Measurements from ENCODE around the gene DCST1. TPM values are rescaled to one million over a fixed set of nuclear protein-coding genes. Genes with fewer than 3 reads are reported as not detected.

The DCST1 gene
- total RNA-seq, 1 experiment from 2014 or later, result 0.15 TPM

DNA sequence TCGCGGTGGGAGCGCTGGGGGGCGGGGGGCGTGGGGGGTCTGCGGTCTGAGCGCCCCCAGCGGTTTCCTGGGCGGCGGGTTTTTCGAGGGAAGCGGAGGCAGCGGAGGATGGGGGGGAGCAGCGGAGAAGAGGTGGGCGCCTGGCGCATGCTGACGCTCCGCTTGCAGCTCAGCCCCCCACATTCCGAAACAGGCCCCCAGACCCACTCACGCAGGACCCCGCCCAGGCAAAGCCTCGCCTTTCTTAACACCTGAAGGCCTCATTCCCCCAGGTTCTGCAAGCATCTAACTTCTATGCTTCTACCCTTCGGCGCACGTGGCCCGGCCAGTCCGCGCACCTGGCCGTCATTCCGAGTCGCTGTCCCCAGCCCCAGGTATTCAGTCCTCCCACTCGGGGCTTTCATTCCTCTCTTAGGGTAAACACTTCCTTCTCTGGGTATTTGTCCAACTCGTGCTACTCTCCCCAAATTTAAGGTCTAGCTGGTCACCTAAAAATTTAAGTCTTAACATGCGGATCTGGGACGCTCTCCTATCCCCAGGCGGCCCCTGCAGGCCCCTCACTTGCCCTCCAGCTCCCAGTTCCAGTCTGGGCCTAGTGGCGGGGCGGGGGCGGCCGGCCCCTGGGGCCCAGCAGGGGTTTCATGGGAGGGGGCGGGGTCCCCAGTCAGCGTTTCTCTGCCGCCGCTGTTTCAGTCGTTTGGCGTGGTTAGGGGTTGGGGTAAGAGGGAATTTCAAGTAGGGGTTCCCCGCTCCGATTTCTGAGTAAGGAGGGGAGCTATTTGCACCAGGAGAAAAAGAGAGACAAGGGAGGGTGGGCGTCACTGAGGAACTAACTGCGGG lies 33.8 kb upstream of the DCST1 start (continued):
- TF ChIP-seq, protein P1, sequence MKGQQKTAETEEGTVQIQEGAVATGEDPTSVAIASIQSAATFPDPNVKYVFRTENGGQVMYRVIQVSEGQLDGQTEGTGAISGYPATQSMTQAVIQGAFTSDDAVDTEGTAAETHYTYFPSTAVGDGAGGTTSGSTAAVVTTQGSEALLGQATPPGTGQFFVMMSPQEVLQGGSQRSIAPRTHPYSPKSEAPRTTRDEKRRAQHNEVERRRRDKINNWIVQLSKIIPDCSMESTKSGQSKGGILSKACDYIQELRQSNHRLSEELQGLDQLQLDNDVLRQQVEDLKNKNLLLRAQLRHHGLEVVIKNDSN (CRISPR knock-in tag; IDR thresholded peaks at IDR 0.05), result peak; percentile 66; the same call in 1 of the 2 replicates
- no peak for TF ChIP-seq HMGA2 (CRISPR knock-in tag; IDR thresholded peaks at IDR 0.05)
- TF ChIP-seq, protein P2, sequence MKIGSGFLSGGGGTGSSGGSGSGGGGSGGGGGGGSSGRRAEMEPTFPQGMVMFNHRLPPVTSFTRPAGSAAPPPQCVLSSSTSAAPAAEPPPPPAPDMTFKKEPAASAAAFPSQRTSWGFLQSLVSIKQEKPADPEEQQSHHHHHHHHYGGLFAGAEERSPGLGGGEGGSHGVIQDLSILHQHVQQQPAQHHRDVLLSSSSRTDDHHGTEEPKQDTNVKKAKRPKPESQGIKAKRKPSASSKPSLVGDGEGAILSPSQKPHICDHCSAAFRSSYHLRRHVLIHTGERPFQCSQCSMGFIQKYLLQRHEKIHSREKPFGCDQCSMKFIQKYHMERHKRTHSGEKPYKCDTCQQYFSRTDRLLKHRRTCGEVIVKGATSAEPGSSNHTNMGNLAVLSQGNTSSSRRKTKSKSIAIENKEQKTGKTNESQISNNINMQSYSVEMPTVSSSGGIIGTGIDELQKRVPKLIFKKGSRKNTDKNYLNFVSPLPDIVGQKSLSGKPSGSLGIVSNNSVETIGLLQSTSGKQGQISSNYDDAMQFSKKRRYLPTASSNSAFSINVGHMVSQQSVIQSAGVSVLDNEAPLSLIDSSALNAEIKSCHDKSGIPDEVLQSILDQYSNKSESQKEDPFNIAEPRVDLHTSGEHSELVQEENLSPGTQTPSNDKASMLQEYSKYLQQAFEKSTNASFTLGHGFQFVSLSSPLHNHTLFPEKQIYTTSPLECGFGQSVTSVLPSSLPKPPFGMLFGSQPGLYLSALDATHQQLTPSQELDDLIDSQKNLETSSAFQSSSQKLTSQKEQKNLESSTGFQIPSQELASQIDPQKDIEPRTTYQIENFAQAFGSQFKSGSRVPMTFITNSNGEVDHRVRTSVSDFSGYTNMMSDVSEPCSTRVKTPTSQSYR (CRISPR knock-in tag; IDR thresholded peaks at IDR 0.05), result no peak; the same call in 1 of the 2 replicates
- no peak for TF ChIP-seq ZNF423 (CRISPR knock-in tag; IDR thresholded peaks at IDR 0.05)
- TF ChIP-seq, protein P3, sequence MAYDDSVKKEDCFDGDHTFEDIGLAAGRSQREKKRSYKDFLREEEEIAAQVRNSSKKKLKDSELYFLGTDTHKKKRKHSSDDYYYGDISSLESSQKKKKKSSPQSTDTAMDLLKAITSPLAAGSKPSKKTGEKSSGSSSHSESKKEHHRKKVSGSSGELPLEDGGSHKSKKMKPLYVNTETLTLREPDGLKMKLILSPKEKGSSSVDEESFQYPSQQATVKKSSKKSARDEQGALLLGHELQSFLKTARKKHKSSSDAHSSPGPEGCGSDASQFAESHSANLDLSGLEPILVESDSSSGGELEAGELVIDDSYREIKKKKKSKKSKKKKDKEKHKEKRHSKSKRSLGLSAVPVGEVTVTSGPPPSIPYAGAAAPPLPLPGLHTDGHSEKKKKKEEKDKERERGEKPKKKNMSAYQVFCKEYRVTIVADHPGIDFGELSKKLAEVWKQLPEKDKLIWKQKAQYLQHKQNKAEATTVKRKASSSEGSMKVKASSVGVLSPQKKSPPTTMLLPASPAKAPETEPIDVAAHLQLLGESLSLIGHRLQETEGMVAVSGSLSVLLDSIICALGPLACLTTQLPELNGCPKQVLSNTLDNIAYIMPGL (CRISPR knock-in tag; IDR thresholded peaks at IDR 0.05), result no peak
- peak; percentile 85; the same call in 1 of the 2 replicates for TF ChIP-seq SMAD3 (CRISPR knock-in tag; IDR thresholded peaks at IDR 0.05; ENCODE audit: borderline replicate concordance)

DNA sequence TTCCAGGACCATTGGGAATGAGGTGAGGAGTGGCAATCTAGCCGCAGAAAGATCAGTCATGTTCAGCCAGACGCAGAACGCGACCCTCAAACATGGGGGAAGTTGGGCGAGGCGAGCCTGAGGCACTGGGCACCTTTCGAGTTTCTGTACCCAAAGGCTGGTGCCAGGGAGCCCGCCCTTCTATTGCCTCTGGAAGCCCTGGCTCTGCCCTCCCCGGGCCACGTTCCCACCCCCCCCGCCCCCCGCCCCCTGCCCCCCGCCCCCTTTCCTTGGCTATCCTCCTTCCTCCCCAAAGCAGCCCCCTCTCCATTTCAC lies 33.3 kb upstream of the DCST1 start:
- Mint-ChIP-seq H3K27me3 (ENCODE audit: low read depth) (no peaks in the 10 kb centered on the region; the same call in 1 of the 2 replicates), H3K4me3 (peak overlapping the region; percentile 88), H3K27ac (peak overlapping the region; percentile 99), H3K36me3 (no peaks in the 10 kb centered on the region), H3K9me3 (no peaks in the 10 kb centered on the region), H3K4me1 (peaks cover 28% of the 10 kb centered on the region)
- POLR2A ChIA-PET, result interaction anchor here (1.0 to 13.0 kb wide), 9 partner anchors 8 to 64 kb away, joined by 4 to 176 read pairs (median 8); partner anchors contain the start of genes CKS1B, FLAD1, PBXIP1 and PMVK
- CTCF ChIA-PET, result interaction anchor here (1.8 to 10.3 kb wide), 19 partner anchors 10 to 167 kb away, joined by 5 to 176 read pairs (median 17); partner anchors contain the start of genes ADAM15, FLAD1, PBXIP1 and PYGO2
- no peak for ATAC-seq
- DNase-seq (ENCODE audit: low spot score), result peak; percentile 36
- TF ChIP-seq CBFB (CRISPR knock-in tag; IDR thresholded peaks at IDR 0.05; ENCODE audit: low read depth) (no peak), ETV6 (CRISPR knock-in tag; IDR thresholded peaks at IDR 0.05) (no peak), FOXJ3 (CRISPR knock-in tag; IDR thresholded peaks at IDR 0.05; ENCODE audit: borderline replicate concordance) (no peak), ZNF263 (CRISPR knock-in tag; IDR thresholded peaks at IDR 0.05; ENCODE audit: low read depth) (no peak), ZNF138 (CRISPR knock-in tag; conservative IDR thresholded peaks at IDR 0.05) (no peak), SMAD3 (CRISPR knock-in tag; IDR thresholded peaks at IDR 0.05; ENCODE audit: borderline replicate concordance) (no peak), KAT7 (CRISPR knock-in tag; IDR thresholded peaks at IDR 0.05; ENCODE audit: borderline replicate concordance) (no peak), GRHL2 (CRISPR knock-in tag; IDR thresholded peaks at IDR 0.05; ENCODE audit: insufficient replicate concordance, severe bottlenecking) (no peak), GTF2I (CRISPR knock-in tag; conservative IDR thresholded peaks at IDR 0.05) (no peak), SMAD4 (CRISPR knock-in tag; IDR thresholded peaks at IDR 0.05) (no peak)
- TF ChIP-seq, protein P4, sequence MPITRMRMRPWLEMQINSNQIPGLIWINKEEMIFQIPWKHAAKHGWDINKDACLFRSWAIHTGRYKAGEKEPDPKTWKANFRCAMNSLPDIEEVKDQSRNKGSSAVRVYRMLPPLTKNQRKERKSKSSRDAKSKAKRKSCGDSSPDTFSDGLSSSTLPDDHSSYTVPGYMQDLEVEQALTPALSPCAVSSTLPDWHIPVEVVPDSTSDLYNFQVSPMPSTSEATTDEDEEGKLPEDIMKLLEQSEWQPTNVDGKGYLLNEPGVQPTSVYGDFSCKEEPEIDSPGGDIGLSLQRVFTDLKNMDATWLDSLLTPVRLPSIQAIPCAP (CRISPR knock-in tag; IDR thresholded peaks at IDR 0.05), result no peak
- TF ChIP-seq, protein P5, sequence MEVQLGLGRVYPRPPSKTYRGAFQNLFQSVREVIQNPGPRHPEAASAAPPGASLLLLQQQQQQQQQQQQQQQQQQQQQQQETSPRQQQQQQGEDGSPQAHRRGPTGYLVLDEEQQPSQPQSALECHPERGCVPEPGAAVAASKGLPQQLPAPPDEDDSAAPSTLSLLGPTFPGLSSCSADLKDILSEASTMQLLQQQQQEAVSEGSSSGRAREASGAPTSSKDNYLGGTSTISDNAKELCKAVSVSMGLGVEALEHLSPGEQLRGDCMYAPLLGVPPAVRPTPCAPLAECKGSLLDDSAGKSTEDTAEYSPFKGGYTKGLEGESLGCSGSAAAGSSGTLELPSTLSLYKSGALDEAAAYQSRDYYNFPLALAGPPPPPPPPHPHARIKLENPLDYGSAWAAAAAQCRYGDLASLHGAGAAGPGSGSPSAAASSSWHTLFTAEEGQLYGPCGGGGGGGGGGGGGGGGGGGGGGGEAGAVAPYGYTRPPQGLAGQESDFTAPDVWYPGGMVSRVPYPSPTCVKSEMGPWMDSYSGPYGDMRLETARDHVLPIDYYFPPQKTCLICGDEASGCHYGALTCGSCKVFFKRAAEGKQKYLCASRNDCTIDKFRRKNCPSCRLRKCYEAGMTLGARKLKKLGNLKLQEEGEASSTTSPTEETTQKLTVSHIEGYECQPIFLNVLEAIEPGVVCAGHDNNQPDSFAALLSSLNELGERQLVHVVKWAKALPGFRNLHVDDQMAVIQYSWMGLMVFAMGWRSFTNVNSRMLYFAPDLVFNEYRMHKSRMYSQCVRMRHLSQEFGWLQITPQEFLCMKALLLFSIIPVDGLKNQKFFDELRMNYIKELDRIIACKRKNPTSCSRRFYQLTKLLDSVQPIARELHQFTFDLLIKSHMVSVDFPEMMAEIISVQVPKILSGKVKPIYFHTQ (CRISPR knock-in tag; IDR thresholded peaks at IDR 0.05), result no peak
- TF ChIP-seq, protein P6, sequence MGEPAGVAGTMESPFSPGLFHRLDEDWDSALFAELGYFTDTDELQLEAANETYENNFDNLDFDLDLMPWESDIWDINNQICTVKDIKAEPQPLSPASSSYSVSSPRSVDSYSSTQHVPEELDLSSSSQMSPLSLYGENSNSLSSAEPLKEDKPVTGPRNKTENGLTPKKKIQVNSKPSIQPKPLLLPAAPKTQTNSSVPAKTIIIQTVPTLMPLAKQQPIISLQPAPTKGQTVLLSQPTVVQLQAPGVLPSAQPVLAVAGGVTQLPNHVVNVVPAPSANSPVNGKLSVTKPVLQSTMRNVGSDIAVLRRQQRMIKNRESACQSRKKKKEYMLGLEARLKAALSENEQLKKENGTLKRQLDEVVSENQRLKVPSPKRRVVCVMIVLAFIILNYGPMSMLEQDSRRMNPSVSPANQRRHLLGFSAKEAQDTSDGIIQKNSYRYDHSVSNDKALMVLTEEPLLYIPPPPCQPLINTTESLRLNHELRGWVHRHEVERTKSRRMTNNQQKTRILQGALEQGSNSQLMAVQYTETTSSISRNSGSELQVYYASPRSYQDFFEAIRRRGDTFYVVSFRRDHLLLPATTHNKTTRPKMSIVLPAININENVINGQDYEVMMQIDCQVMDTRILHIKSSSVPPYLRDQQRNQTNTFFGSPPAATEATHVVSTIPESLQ (CRISPR knock-in tag; IDR thresholded peaks at IDR 0.05), result no peak
- TF ChIP-seq, protein P7, sequence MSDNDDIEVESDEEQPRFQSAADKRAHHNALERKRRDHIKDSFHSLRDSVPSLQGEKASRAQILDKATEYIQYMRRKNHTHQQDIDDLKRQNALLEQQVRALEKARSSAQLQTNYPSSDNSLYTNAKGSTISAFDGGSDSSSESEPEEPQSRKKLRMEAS (CRISPR knock-in tag; IDR thresholded peaks at IDR 0.05), result no peak
